SK-N-MC (cell line): ENCODE results near the gene CFDP1.

ENCODE experiments used
- DNase-seq: peaks from one replicate; pipeline ENCODE4 v3.0.0-alpha.2; 2011; ENCODE audit warnings: low read depth, low spot score
- H3K27ac ChIP-seq: fragments of 200-600 bp; sonication (generic); 2 replicates; pipeline ENCODE4 v1.5.1; 2016; ENCODE audit warnings: mixed run types
- H3K36me3 ChIP-seq: fragments of 200-600 bp; sonication (generic); 2 replicates; pipeline ENCODE4 v1.6.1; 2017; ENCODE audit warnings: antibody characterized with exemption, low read length, mixed read lengths; ENCODE audit not compliant: insufficient read depth
- H3K4me3 ChIP-seq: fragments of 200-600 bp; sonication (generic); 2 replicates; pipeline ENCODE4 v1.5.1; 2016
- H3K9ac ChIP-seq: fragments of 200-600 bp; sonication (generic); 2 replicates; pipeline ENCODE4 v1.8.0; 2017; ENCODE audit warnings: mixed run types, mixed read lengths; ENCODE audit not compliant: insufficient read length
- H3K9me3 ChIP-seq: fragments of 200-600 bp; sonication (generic); 2 replicates; pipeline ENCODE4 v1.6.1; 2017; ENCODE audit warnings: low read depth, mild to moderate bottlenecking, antibody characterized with exemption, low read length, moderate library complexity, mixed read lengths
- EZH2 ChIP-seq: fragments of 200-600 bp; sonication (generic); IDR thresholded peaks from one replicate; pipeline ENCODE4 v1.6.1; 2017; ENCODE audit warnings: antibody characterized with exemption
- FOXP2 ChIP-seq: optimal IDR thresholded peaks from 2 replicates; pipeline ENCODE3; 2011; ENCODE audit warnings: mild to moderate bottlenecking, moderate library complexity; ENCODE audit not compliant: insufficient read depth; ENCODE audit errors: extremely low read length, control extremely low read depth
- POLR2AphosphoS5 ChIP-seq: IDR thresholded peaks from 2 replicates; pipeline ENCODE4 v1.6.1; 2012; ENCODE audit warnings: mild to moderate bottlenecking, low read depth, low read length, borderline replicate concordance

The CFDP1 gene

GRCh38 chr16:75421820-75422126 lies 11.5 kb downstream of the CFDP1 start:
- no peak for TF ChIP-seq FOXP2
- no peak for TF ChIP-seq EZH2
- TF ChIP-seq POLR2AphosphoS5: no peak
- no peaks in the 10 kb centered on the region for H3K9me3 ChIP-seq
- H3K9ac ChIP-seq: peak overlapping the region; percentile 45
- H3K4me3 ChIP-seq: peak overlapping the region; percentile 63; the same call in 1 of the 2 replicates
- H3K36me3 ChIP-seq: no peaks in the 10 kb centered on the region
- DNase-seq: no peak
- peak overlapping the region; percentile 91 for H3K27ac ChIP-seq

- TF ChIP-seq EZH2 (no peak), FOXP2 (no peak), POLR2AphosphoS5 (peak; percentile 28; the same call in 1 of the 2 replicates)
- no peak for DNase-seq
- Histone ChIP-seq H3K9ac (peak overlapping the region; percentile 45), H3K36me3 (no peaks in the 10 kb centered on the region), H3K27ac (peak overlapping the region; percentile 91), H3K9me3 (no peaks in the 10 kb centered on the region), H3K4me3 (peak overlapping the region; percentile 63)
These were observed 12.1 kb downstream of the CFDP1 start for GRCh38 chr16:75420987-75421819.

GRCh38 chr16:75416904-75417565 lies 16.3 kb downstream of the CFDP1 start:
- H3K9me3 ChIP-seq: no peaks in the 10 kb centered on the region
- H3K9ac ChIP-seq: no peak overlapping the region
- no peak for DNase-seq
- no peak overlapping the region for H3K27ac ChIP-seq
- peaks cover 7% of the 10 kb centered on the region; the same call in 1 of the 2 replicates for H3K36me3 ChIP-seq
- no peak for TF ChIP-seq FOXP2
- no peak for TF ChIP-seq POLR2AphosphoS5
- no peak for TF ChIP-seq EZH2
- H3K4me3 ChIP-seq: no peak overlapping the region

DNA sequence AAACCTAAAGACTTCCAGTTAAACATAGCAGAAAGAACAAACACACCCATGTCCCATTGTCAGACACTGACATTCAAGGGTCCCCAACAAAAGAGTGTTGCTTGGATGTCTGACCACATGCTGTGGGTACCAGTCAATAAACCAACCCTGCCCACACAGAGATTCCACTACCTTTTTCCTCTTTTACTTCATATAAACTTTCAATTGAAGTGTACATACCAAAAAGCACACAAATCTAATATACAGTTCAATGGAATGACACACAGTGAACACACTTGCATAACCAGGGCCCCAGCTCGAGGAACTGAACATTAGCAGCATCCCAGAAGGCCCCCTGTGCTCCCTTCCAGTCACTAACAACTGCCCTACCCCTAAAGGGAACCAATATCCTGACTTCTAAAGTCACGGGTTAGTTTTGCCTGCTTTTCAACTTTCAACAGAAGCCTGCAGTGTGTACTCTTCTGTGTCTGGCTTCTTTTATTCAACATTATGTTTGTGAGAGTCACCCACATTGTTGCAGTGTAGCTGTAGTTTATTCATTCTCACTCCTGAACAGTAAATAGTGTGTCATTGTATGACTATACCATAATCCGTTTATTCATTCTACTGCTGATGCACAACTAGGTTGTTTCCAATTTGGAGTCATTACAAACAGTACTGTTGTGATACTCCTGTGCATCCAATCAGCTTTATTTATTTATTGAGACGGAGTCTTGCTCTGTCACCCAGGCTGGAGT lies 18.0 kb downstream of the CFDP1 start:
- no peak overlapping the region for H3K27ac ChIP-seq
- no peak overlapping the region for H3K9ac ChIP-seq
- H3K36me3 ChIP-seq: peaks cover 8% of the 10 kb centered on the region; the same call in 1 of the 2 replicates
- TF ChIP-seq EZH2 (no peak), POLR2AphosphoS5 (no peak), FOXP2 (no peak)
- no peak overlapping the region for H3K4me3 ChIP-seq
- no peak for DNase-seq
- H3K9me3 ChIP-seq: no peaks in the 10 kb centered on the region

GRCh38 chr16:75413951-75414350 lies 19.4 kb downstream of the CFDP1 start:
- H3K36me3 ChIP-seq: peaks cover 8% of the 10 kb centered on the region; the same call in 1 of the 2 replicates
- H3K4me3 ChIP-seq: no peak overlapping the region
- no peak for TF ChIP-seq FOXP2
- no peak for TF ChIP-seq POLR2AphosphoS5
- no peak for TF ChIP-seq EZH2
- no peak for DNase-seq
- H3K27ac ChIP-seq: no peak overlapping the region
- H3K9ac ChIP-seq: no peak overlapping the region
- H3K9me3 ChIP-seq: no peaks in the 10 kb centered on the region

DNA sequence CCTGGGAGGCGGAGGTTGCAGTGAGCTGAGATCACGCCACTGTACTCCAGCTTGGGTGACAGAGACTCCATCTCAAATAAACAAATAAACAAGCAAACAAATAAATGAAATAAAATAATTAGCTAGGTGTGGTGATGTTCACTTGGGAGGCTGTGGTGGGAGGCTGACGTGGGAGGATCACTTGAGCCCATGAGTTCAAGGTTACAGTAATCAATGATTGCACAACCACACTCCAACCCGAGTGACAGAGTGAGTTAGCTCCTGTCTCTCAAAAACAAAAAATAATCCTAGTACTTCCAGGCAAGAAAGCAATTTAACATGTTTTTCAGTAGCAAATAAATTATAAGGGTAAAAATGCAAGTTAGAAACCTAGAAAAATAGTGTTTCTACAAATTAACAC lies 26.4 kb downstream of the CFDP1 start:
- Histone ChIP-seq H3K9me3 (no peaks in the 10 kb centered on the region), H3K36me3 (peaks cover 4% of the 10 kb centered on the region; the same call in 1 of the 2 replicates), H3K9ac (no peak overlapping the region), H3K4me3 (no peak overlapping the region), H3K27ac (no peak overlapping the region)
- TF ChIP-seq FOXP2 (no peak), EZH2 (no peak), POLR2AphosphoS5 (no peak)
- no peak for DNase-seq

GRCh38 chr16:75402821-75403475 lies 30.4 kb downstream of the CFDP1 start:
- H3K9me3 ChIP-seq: no peaks in the 10 kb centered on the region
- no peak for DNase-seq
- H3K27ac ChIP-seq: no peak overlapping the region
- H3K36me3 ChIP-seq: 0 out of 2 replicates have a peak, but pooled peaks cover 3% of the 10 kb centered on the region
- H3K9ac ChIP-seq: no peak overlapping the region
- TF ChIP-seq FOXP2 (no peak), POLR2AphosphoS5 (no peak), EZH2 (no peak)
- no peak overlapping the region for H3K4me3 ChIP-seq

DNA sequence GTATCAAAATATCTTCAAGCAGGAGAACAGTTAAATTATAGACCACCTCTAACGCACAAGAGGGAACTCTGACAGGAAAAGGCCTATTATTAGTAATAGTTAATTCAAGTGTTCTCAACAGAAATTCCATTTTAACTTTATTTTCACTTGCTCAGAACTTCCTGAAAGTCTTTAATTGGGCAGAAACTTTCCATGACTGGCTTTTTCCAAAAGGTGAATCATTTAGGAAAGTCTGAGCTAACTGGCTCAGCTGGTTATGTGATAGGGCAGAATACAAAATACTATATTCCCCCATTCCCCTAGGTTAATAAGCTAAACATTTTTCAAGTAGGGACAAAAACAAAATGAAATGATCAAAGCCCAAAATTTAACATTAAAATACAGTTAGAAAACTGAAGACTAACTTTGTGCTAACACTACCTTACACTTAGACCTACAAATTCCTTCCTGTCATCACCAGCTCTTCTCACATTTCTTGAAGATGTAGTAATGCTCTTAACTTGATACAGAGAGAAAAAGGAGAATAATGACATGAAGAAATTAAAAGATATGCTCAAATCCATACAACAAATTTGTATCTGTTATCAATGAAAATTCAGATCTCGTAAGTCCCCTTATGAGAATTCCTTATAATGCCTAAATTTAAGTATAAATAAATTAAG lies 31.0 kb downstream of the CFDP1 start:
- no peak overlapping the region for H3K9ac ChIP-seq
- no peak overlapping the region for H3K4me3 ChIP-seq
- 0 out of 2 replicates have a peak, but pooled peaks cover 3% of the 10 kb centered on the region for H3K36me3 ChIP-seq
- TF ChIP-seq FOXP2 (no peak), EZH2 (no peak), POLR2AphosphoS5 (no peak)
- DNase-seq: no peak
- no peaks in the 10 kb centered on the region for H3K9me3 ChIP-seq
- no peak overlapping the region for H3K27ac ChIP-seq
